A549 (cell line): ENCODE measurements around the gene MON2. TPM values are rescaled to one million over a fixed set of nuclear protein-coding genes. Genes with fewer than 3 reads are reported as not detected.

Experiments
- ATAC-seq, 2 experiments: fragments of 200-7000 bp in 1 of 2; fragments of >200 bp in 1 of 2; cut with Nextera tagmentation in 1 of 2; cut with Tn5 transposase in 1 of 2; 3 replicates each; pipeline versions ENCODE4 v1.8.0 to v1.9.1; 2018 to 2020; ENCODE audit warnings: mild to moderate bottlenecking in 1 of 2, moderate library complexity in 1 of 2
- CTCF ChIA-PET: fragments of 300-600 bp; sonication (Branson Sonifier 250); formaldehyde crosslinking; extraction: SDS; loops from one replicate; lab custom pipeline; 2021; ENCODE audit warnings: antibody characterized with exemption, inconsistent platforms; lab: Yijun Ruan, JAX
- POLR2A ChIA-PET: fragments of 350-600 bp; formaldehyde crosslinking; extraction: SDS; loops from one replicate; lab custom pipeline; 2021; ENCODE audit warnings: antibody characterized with exemption, inconsistent platforms; lab: Yijun Ruan, JAX
- DNase-seq, 2 experiments: peaks; one replicate each; pipeline versions ENCODE4 v3.0.0 to v3.0.0-alpha.2; 2011 to 2016; ENCODE audit warnings: low read depth in 1 of 2, low spot score in 1 of 2
- FAIRE-seq: peaks from 2 replicates; lab custom pipeline; 2011; peaks lifted over from hg19 to GRCh38; lab: Jason Lieb, UNC
- H3K27ac ChIP-seq, 2 experiments: fragments of >200 bp; sonication (Bioruptor Twin); formaldehyde crosslinking; 3 replicates each; pipeline ENCODE4 v1.5.1; 2016 to 2017
- H3K4me1 ChIP-seq: fragments of >200 bp; sonication (Bioruptor Twin); formaldehyde crosslinking; 3 replicates; pipeline ENCODE4 v1.6.1; 2016
- H3K4me2 ChIP-seq: fragments of >200 bp; sonication (Bioruptor Twin); formaldehyde crosslinking; 3 replicates; pipeline ENCODE4 v1.6.1; 2016
- H3K4me3 ChIP-seq: fragments of >200 bp; sonication (Bioruptor Twin); formaldehyde crosslinking; 3 replicates; pipeline ENCODE4 v1.5.1; 2016
- H3K9me3 ChIP-seq: fragments of >200 bp; sonication (Bioruptor Twin); formaldehyde crosslinking; 3 replicates; pipeline ENCODE4 v1.6.1; 2016
- FOSB ChIP-seq: fragments of 250-450 bp; sonication (Bioruptor Pico); IDR thresholded peaks from 2 replicates; pipeline ENCODE4 v1.5.0; 2020; ENCODE audit warnings: mild to moderate bottlenecking, moderate library complexity
- FOSL2 ChIP-seq, 2 experiments: fragments of 450-650 bp in 1 of 2; fragments of >200 bp in 1 of 2; sonication (Bioruptor Twin) in 1 of 2; formaldehyde crosslinking; IDR thresholded peaks; 2 replicates each; pipeline versions ENCODE4 v1.5.0 to v1.6.1; 2016 to 2020; ENCODE audit warnings: mild to moderate bottlenecking in 1 of 2, moderate library complexity in 1 of 2
- GATA3 ChIP-seq: IDR thresholded peaks from 2 replicates; pipeline ENCODE4 v1.6.1; 2012; ENCODE audit warnings: borderline replicate concordance
- HOXB13 ChIP-seq: fragments of 250-450 bp; sonication (Bioruptor Pico); IDR thresholded peaks from 2 replicates; pipeline ENCODE4 v1.5.0; 2020; ENCODE audit warnings: low read depth, mild to moderate bottlenecking, moderate library complexity
- HOXB5 ChIP-seq: fragments of 250-450 bp; sonication (Bioruptor Pico); IDR thresholded peaks from 2 replicates; pipeline ENCODE4 v1.5.0; 2020; ENCODE audit warnings: mild to moderate bottlenecking, moderate library complexity
- JUNB ChIP-seq: fragments of >200 bp; sonication (Bioruptor Twin); formaldehyde crosslinking; IDR thresholded peaks from 2 replicates; pipeline ENCODE4 v1.6.1; 2016
- MYC ChIP-seq: IDR thresholded peaks from 2 replicates; pipeline ENCODE4 v1.6.1; 2012; ENCODE audit warnings: mild to moderate bottlenecking, inconsistent platforms, low read length, improper control_type of control experiment, borderline replicate concordance
- NPAS2 ChIP-seq: fragments of 250-450 bp; sonication (Bioruptor Pico); IDR thresholded peaks from 2 replicates; pipeline ENCODE4 v1.8.0; 2022; ENCODE audit warnings: mild to moderate bottlenecking, moderate library complexity, borderline replicate concordance
- POLR2A ChIP-seq: IDR thresholded peaks from 2 replicates; pipeline ENCODE4 v1.6.1; 2012; ENCODE audit warnings: mild to moderate bottlenecking, low read length
- POLR2AphosphoS2 ChIP-seq: conservative IDR thresholded peaks from 2 replicates; pipeline ENCODE4 v1.6.1; 2012; ENCODE audit warnings: low read length, improper control_type of control experiment, inconsistent platforms
- TP53 ChIP-seq: fragments of 250-450 bp; sonication (Bioruptor Pico); IDR thresholded peaks from 2 replicates; pipeline ENCODE4 v1.5.0; 2021; ENCODE audit warnings: mild to moderate bottlenecking, moderate library complexity
- ZC3H11A ChIP-seq: fragments of 450-650 bp; IDR thresholded peaks from 2 replicates; pipeline ENCODE4 v1.6.1; 2014; ENCODE audit warnings: antibody characterized with exemption, mild to moderate bottlenecking
- WGBS: methylation state at CpG from one replicate; pipeline ENCODE4 v1.1.6; 2017; ENCODE audit errors: missing lambda C conversion rate; 5-methylcytosine and 5-hydroxymethylcytosine counted together
- polyA plus RNA-seq, 4 experiments: library from polyadenylated mRNA; depleted of rRNA in 3 of 4; stranded (reverse); fragments of >200 nt; fragmentation: RNase III in 1 of 4; extraction: RNeasy Plus Mini Kit Qiagen cat#74134 plus additional on column Dnase treatment in 1 of 4; gene quantifications; 2 replicates in 3 of 4; 3 replicates in 1 of 4; pipeline ENCODE4 v1.2.3, GENCODE V29; 2011 to 2017
- TF ChIP-seq, protein P1 (sequence below): fragments of >200 bp; sonication (Bioruptor Twin); formaldehyde crosslinking; IDR thresholded peaks from 3 replicates; pipeline ENCODE4 v1.6.1; 2016
- TF ChIP-seq, protein P2 (sequence below): IDR thresholded peaks from 2 replicates; pipeline ENCODE4 v1.6.1; 2012
- TF ChIP-seq, protein P3 (sequence below): fragments of 250-450 bp; sonication (Bioruptor Pico); IDR thresholded peaks from 2 replicates; pipeline ENCODE4 v1.5.0; 2021; ENCODE audit warnings: mild to moderate bottlenecking, moderate library complexity, borderline replicate concordance
- TF ChIP-seq, protein P4 (sequence below): fragments of 150-350 bp; IDR thresholded peaks from 2 replicates; pipeline ENCODE4 v1.6.1; 2014; ENCODE audit warnings: low read depth, mild to moderate bottlenecking, low read length
- TF ChIP-seq, protein P5 (sequence below): fragments of 200-600 bp; sonication (generic); IDR thresholded peaks from 2 replicates; pipeline ENCODE4 v1.6.1; 2016; ENCODE audit warnings: antibody characterized with exemption, mild to moderate bottlenecking, moderate library complexity

The MON2 gene
- polyA plus RNA-seq, 2 of the 4 experiments (the other 2 are of a cell fraction): 17.1 to 27.7 TPM

DNA sequence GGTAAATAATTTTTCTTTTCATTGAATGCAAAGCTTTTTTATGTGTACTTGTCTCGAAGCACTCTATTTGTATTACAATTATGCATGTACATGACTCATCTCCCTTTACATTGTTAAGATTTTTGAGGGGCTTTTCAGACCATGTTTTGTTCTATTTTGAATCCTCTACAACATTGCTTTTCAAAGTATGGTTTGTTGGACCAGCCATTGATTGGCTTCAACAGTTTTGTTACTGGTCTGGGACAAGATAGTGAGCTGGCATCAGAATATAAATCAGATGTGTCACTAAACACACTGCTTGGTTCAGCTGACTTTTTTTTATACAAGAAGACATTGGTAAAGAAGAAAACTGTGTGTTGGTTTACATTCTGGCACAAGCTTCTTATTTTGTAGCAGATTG, 122.3 kb downstream of the MON2 start:
- CTCF ChIA-PET: interaction anchor here (0.8 to 5.6 kb wide), 5 partner anchors 9 to 210 kb away, joined by 3 to 20 read pairs (median 6); no protein-coding TSS in a partner anchor
- TF ChIP-seq TP53 (CRISPR knock-in tag) (no peak), POLR2AphosphoS2 (no peak), JUNB (no peak), ZC3H11A (no peak), GATA3 (peak; percentile 25; the same call in 1 of the 2 replicates), MYC (no peak), HOXB5 (CRISPR knock-in tag) (no peak), NPAS2 (CRISPR knock-in tag) (no peak), FOSL2 (IDR thresholded peaks at IDR 0.05) (no peak), FOSL2 (CRISPR knock-in tag; IDR thresholded peaks at IDR 0.05) (peak; percentile 78), HOXB13 (CRISPR knock-in tag) (no peak), FOSB (CRISPR knock-in tag) (no peak)
- TF ChIP-seq, protein P1, sequence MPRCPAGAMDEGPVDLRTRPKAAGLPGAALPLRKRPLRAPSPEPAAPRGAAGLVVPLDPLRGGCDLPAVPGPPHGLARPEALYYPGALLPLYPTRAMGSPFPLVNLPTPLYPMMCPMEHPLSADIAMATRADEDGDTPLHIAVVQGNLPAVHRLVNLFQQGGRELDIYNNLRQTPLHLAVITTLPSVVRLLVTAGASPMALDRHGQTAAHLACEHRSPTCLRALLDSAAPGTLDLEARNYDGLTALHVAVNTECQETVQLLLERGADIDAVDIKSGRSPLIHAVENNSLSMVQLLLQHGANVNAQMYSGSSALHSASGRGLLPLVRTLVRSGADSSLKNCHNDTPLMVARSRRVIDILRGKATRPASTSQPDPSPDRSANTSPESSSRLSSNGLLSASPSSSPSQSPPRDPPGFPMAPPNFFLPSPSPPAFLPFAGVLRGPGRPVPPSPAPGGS: no peak
- TF ChIP-seq, protein P2, sequence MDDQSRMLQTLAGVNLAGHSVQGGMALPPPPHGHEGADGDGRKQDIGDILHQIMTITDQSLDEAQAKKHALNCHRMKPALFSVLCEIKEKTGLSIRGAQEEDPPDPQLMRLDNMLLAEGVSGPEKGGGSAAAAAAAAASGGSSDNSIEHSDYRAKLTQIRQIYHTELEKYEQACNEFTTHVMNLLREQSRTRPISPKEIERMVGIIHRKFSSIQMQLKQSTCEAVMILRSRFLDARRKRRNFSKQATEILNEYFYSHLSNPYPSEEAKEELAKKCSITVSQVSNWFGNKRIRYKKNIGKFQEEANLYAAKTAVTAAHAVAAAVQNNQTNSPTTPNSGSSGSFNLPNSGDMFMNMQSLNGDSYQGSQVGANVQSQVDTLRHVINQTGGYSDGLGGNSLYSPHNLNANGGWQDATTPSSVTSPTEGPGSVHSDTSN: no peak
- TF ChIP-seq, protein P3, sequence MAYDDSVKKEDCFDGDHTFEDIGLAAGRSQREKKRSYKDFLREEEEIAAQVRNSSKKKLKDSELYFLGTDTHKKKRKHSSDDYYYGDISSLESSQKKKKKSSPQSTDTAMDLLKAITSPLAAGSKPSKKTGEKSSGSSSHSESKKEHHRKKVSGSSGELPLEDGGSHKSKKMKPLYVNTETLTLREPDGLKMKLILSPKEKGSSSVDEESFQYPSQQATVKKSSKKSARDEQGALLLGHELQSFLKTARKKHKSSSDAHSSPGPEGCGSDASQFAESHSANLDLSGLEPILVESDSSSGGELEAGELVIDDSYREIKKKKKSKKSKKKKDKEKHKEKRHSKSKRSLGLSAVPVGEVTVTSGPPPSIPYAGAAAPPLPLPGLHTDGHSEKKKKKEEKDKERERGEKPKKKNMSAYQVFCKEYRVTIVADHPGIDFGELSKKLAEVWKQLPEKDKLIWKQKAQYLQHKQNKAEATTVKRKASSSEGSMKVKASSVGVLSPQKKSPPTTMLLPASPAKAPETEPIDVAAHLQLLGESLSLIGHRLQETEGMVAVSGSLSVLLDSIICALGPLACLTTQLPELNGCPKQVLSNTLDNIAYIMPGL (CRISPR knock-in tag): no peak
- TF ChIP-seq, protein P4, sequence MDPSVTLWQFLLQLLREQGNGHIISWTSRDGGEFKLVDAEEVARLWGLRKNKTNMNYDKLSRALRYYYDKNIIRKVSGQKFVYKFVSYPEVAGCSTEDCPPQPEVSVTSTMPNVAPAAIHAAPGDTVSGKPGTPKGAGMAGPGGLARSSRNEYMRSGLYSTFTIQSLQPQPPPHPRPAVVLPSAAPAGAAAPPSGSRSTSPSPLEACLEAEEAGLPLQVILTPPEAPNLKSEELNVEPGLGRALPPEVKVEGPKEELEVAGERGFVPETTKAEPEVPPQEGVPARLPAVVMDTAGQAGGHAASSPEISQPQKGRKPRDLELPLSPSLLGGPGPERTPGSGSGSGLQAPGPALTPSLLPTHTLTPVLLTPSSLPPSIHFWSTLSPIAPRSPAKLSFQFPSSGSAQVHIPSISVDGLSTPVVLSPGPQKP: no peak
- POLR2A ChIA-PET: interaction anchor here (1.1 kb wide), 1 partner anchor 15 kb away, joined by 3 read pairs; no protein-coding TSS in a partner anchor
- no peaks in the 10 kb centered on the region for H3K9me3 ChIP-seq
- peak; percentile 39 to 85; a peak in 3 of 6 replicates for ATAC-seq
- peaks cover 18% of the 10 kb centered on the region for H3K4me1 ChIP-seq
- WGBS: 2% methylated on average over 1 of the region's 1 CpG
- peak overlapping the region; percentile 34 to 71; a peak in 5 of 6 replicates for H3K27ac ChIP-seq
- DNase-seq: peak in 1 of 2 experiments; percentile 34
- peak overlapping the region; percentile 50 for H3K4me2 ChIP-seq
- no peak for FAIRE-seq
- H3K4me3 ChIP-seq: no peak overlapping the region

DNA sequence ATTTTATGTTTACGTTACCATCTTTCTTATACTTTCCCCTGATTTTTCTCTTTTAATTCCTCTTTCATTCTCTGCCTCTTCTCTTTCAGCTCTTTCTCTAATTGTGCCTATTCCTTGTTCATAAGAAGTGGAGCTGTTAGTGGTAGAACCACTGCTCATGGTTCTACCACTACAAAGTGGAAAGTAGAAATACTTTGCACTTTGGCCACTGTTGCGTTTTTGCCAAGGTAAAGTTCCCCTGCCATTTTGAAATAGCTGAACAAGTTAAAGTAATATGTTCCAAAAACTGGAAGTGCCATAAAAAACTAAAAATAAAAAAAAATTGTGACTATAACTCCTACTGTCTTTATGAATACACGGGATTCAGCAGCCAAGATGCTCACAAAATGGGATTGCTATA, 130.6 kb downstream of the MON2 start:
- FAIRE-seq: no peak
- ChIA-PET CTCF (interaction anchor here (1.2 to 5.7 kb wide), 2 partner anchors 197 to 216 kb away, joined by 3 to 23 read pairs; no protein-coding TSS in a partner anchor), POLR2A (no interaction called here)
- ATAC-seq: no peak
- 84% methylated on average over 3 of the region's 3 CpGs for WGBS
- Histone ChIP-seq H3K4me1 (peaks cover 29% of the 10 kb centered on the region), H3K4me3 (no peak overlapping the region), H3K27ac (no peak overlapping the region), H3K9me3 (no peaks in the 10 kb centered on the region), H3K4me2 (no peak overlapping the region)
- TF ChIP-seq POLR2A: no peak
- TF ChIP-seq, protein P5, sequence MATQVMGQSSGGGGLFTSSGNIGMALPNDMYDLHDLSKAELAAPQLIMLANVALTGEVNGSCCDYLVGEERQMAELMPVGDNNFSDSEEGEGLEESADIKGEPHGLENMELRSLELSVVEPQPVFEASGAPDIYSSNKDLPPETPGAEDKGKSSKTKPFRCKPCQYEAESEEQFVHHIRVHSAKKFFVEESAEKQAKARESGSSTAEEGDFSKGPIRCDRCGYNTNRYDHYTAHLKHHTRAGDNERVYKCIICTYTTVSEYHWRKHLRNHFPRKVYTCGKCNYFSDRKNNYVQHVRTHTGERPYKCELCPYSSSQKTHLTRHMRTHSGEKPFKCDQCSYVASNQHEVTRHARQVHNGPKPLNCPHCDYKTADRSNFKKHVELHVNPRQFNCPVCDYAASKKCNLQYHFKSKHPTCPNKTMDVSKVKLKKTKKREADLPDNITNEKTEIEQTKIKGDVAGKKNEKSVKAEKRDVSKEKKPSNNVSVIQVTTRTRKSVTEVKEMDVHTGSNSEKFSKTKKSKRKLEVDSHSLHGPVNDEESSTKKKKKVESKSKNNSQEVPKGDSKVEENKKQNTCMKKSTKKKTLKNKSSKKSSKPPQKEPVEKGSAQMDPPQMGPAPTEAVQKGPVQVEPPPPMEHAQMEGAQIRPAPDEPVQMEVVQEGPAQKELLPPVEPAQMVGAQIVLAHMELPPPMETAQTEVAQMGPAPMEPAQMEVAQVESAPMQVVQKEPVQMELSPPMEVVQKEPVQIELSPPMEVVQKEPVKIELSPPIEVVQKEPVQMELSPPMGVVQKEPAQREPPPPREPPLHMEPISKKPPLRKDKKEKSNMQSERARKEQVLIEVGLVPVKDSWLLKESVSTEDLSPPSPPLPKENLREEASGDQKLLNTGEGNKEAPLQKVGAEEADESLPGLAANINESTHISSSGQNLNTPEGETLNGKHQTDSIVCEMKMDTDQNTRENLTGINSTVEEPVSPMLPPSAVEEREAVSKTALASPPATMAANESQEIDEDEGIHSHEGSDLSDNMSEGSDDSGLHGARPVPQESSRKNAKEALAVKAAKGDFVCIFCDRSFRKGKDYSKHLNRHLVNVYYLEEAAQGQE: no peak
- no peak for DNase-seq
